OCI-LY3 (cell line): ENCODE measurements around the gene MCC.

Source experiments
- H2AFZ ChIP-seq: fragments of 200-600, 300-600 bp; shearing (Covaris generic); 2 replicates; pipeline ENCODE4 v1.6.0; 2014; ENCODE audit warnings: antibody characterized with exemption, low read depth, low read length
- H3K27ac ChIP-seq: fragments of 200-600, 300-600 bp; sonication (generic); 2 replicates; pipeline ENCODE4 v1.5.1; 2014; ENCODE audit warnings: mild to moderate bottlenecking, low read length, moderate library complexity, mixed read lengths
- H3K27me3 ChIP-seq: fragments of 200-600, 300-600 bp; sonication (generic); 2 replicates; pipeline ENCODE4 v1.6.1; 2014; ENCODE audit warnings: low read depth, low read length, mixed read lengths
- H3K36me3 ChIP-seq: fragments of 200-600, 300-600 bp; sonication (generic); replicated peaks from 2 replicates; pipeline ENCODE3; 2014; ENCODE audit warnings: low read depth, low read length, mixed read lengths
- H3K4me1 ChIP-seq: fragments of 300-600, 200-600 bp; sonication (generic); 2 replicates; pipeline ENCODE4 v1.6.1; 2014; ENCODE audit warnings: low read length, mixed read lengths
- H3K4me2 ChIP-seq: fragments of 200-600, 300-600 bp; sonication (generic); 2 replicates; pipeline ENCODE4 v1.6.1; 2014; ENCODE audit warnings: low read length, mixed read lengths
- H3K4me3 ChIP-seq: fragments of 300-600, 200-600 bp; sonication (generic); 2 replicates; pipeline ENCODE4 v1.5.1; 2014; ENCODE audit warnings: antibody characterized with exemption, mild to moderate bottlenecking, low read length, moderate library complexity
- H3K79me2 ChIP-seq: fragments of 300-600, 200-600 bp; shearing (Covaris generic); 2 replicates; pipeline ENCODE4 v1.6.1; 2014; ENCODE audit warnings: mild to moderate bottlenecking, low read length, mixed read lengths
- H3K9ac ChIP-seq: fragments of 300-600, 200-600 bp; shearing (Covaris generic); 2 replicates; pipeline ENCODE4 v1.6.0; 2014; ENCODE audit warnings: mild to moderate bottlenecking, low read length, moderate library complexity
- H3K9me3 ChIP-seq: fragments of 200-600, 300-600 bp; shearing (Covaris generic); 2 replicates; pipeline ENCODE4 v1.6.1; 2014; ENCODE audit warnings: low read length, mixed read lengths; ENCODE audit not compliant: insufficient read depth
- H4K20me1 ChIP-seq: fragments of 200-600, 300-600 bp; sonication (generic); 2 replicates; pipeline ENCODE4 v1.6.1; 2016; ENCODE audit warnings: low read length, mixed read lengths; ENCODE audit not compliant: insufficient read depth
- EZH2phosphoT487 ChIP-seq: fragments of 200-600 bp; shearing (Covaris generic); IDR thresholded peaks from 2 replicates; pipeline ENCODE4 v1.6.1; 2018; ENCODE audit warnings: antibody characterized with exemption, mixed run types, low read depth
- TF ChIP-seq, protein P1 (sequence below): fragments of 200-600, 300-600 bp; sonication (generic); IDR thresholded peaks from 2 replicates; pipeline ENCODE4 v1.5.1; 2014; ENCODE audit warnings: antibody characterized with exemption, low read length, low read depth

The MCC gene

GRCh38 chr5:113205323-113205722 is 282.9 kb downstream of the MCC start:
- no peak overlapping the region for H3K4me2 ChIP-seq

GRCh38 chr5:113204525-113205161 is 283.6 kb downstream of the MCC start:
- Histone ChIP-seq H3K27me3 (no peaks in the 10 kb centered on the region), H3K79me2 (no peaks in the 10 kb centered on the region), H3K9me3 (no peaks in the 10 kb centered on the region), H2AFZ (no peak overlapping the region), H3K4me3 (no peak overlapping the region), H3K27ac (no peak overlapping the region), H3K9ac (no peak overlapping the region), H3K4me2 (no peak overlapping the region), H3K36me3 (no peaks in the 10 kb centered on the region), H4K20me1 (no peaks in the 10 kb centered on the region), H3K4me1 (no peaks in the 10 kb centered on the region)
- TF ChIP-seq EZH2phosphoT487, result no peak
- TF ChIP-seq, protein P1, sequence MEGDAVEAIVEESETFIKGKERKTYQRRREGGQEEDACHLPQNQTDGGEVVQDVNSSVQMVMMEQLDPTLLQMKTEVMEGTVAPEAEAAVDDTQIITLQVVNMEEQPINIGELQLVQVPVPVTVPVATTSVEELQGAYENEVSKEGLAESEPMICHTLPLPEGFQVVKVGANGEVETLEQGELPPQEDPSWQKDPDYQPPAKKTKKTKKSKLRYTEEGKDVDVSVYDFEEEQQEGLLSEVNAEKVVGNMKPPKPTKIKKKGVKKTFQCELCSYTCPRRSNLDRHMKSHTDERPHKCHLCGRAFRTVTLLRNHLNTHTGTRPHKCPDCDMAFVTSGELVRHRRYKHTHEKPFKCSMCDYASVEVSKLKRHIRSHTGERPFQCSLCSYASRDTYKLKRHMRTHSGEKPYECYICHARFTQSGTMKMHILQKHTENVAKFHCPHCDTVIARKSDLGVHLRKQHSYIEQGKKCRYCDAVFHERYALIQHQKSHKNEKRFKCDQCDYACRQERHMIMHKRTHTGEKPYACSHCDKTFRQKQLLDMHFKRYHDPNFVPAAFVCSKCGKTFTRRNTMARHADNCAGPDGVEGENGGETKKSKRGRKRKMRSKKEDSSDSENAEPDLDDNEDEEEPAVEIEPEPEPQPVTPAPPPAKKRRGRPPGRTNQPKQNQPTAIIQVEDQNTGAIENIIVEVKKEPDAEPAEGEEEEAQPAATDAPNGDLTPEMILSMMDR, result no peak

More at GRCh38 chr5:113205323-113205722, 282.9 kb downstream of the MCC start:
- H3K36me3 ChIP-seq, result no peaks in the 10 kb centered on the region
- no peak overlapping the region for H3K27ac ChIP-seq
- no peak overlapping the region for H2AFZ ChIP-seq
- no peaks in the 10 kb centered on the region for H3K79me2 ChIP-seq
- H3K9me3 ChIP-seq, result no peaks in the 10 kb centered on the region
- no peak overlapping the region for H3K9ac ChIP-seq
- H3K27me3 ChIP-seq, result no peaks in the 10 kb centered on the region
- no peak overlapping the region for H3K4me3 ChIP-seq
- H3K4me1 ChIP-seq, result no peaks in the 10 kb centered on the region
- TF ChIP-seq, protein P1, result no peak
- no peaks in the 10 kb centered on the region for H4K20me1 ChIP-seq

DNA sequence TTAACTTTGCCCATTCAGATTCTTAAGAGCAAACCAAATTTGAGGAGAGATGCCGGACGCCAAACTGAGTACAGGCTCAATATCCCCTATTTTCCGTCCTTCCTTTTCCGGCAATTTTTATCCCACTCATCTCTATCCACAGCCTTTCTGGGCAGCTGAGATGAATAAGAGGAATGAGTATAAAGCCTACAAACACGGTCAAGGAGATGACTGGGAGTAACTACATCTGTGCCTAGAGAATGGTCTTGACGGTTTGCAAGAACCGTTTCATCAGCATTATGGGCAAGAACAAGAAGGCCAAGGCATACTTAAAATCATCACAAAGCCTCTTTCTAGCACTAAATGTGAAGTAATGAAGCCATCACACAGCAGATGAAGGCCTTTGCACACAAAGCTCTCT is 284.3 kb downstream of the MCC start:
- H3K27ac ChIP-seq, result no peak overlapping the region
- no peaks in the 10 kb centered on the region for H4K20me1 ChIP-seq
- H3K9ac ChIP-seq, result no peak overlapping the region
- no peak overlapping the region for H3K4me3 ChIP-seq
- TF ChIP-seq, protein P1, result no peak
- H2AFZ ChIP-seq, result no peak overlapping the region
- no peaks in the 10 kb centered on the region for H3K36me3 ChIP-seq
- H3K79me2 ChIP-seq, result no peaks in the 10 kb centered on the region
- no peaks in the 10 kb centered on the region for H3K9me3 ChIP-seq
- H3K4me1 ChIP-seq, result no peaks in the 10 kb centered on the region
- H3K27me3 ChIP-seq, result no peaks in the 10 kb centered on the region
- no peak overlapping the region for H3K4me2 ChIP-seq

- Histone ChIP-seq H3K4me3 (no peak overlapping the region), H3K9me3 (no peaks in the 10 kb centered on the region), H3K79me2 (no peaks in the 10 kb centered on the region), H2AFZ (no peak overlapping the region), H3K27ac (no peak overlapping the region), H3K4me1 (no peaks in the 10 kb centered on the region), H3K9ac (no peak overlapping the region), H3K27me3 (no peaks in the 10 kb centered on the region), H3K36me3 (no peaks in the 10 kb centered on the region), H4K20me1 (no peaks in the 10 kb centered on the region), H3K4me2 (no peak overlapping the region)
- TF ChIP-seq, protein P1, result no peak
- TF ChIP-seq EZH2phosphoT487, result no peak
Measured at GRCh38 chr5:113202746-113203716, 285.2 kb downstream of the MCC start.
